Common myeloid progenitor, CD34-positive (primary cell): ENCODE measurements around the gene WDR59.
"Not testable (repeated sequence)": the region's sequence is repeated elsewhere in the genome, so short reads cannot be mapped to it uniquely, and the experiment has no call there.

Experiments used
- CTCF ChIA-PET: fragments of 350-600 bp; sonication (Branson Sonifier 250); formaldehyde crosslinking; loops from one replicate; lab custom pipeline; 2021; ENCODE audit warnings: antibody characterized with exemption; lab: Charles Lee
- POLR2A ChIA-PET: fragments of 350-600 bp; sonication (Branson Sonifier 250); formaldehyde crosslinking; loops from one replicate; lab custom pipeline; 2021; ENCODE audit warnings: antibody characterized with exemption; lab: Charles Lee
- DNase-seq, 3 donors: peaks; one replicate each; pipeline versions ENCODE4 v3.0.0 to v3.0.0-alpha.2; 2013
- H3K27ac ChIP-seq, 2 experiments: 1 replicate in 1 of 2; 2 replicates in 1 of 2; pipeline ENCODE4 v1.7.0; 2013; ENCODE audit warnings: inconsistent platforms in 2 of 2, low read length in 2 of 2, mild to moderate bottlenecking in 2 of 2, low read depth in 1 of 2, moderate library complexity in 1 of 2; ENCODE audit not compliant: severe bottlenecking in 2 of 2, insufficient read depth in 1 of 2, poor library complexity in 1 of 2
- H3K27me3 ChIP-seq, 5 experiments: replicated peaks in 2 of 5; 1 replicate in 3 of 5; 2 replicates in 2 of 5; pipeline versions ENCODE4 v1.6.1 to v1.7.0; 2013; ENCODE audit warnings: low read length in 4 of 5, mild to moderate bottlenecking in 2 of 5, moderate library complexity in 2 of 5, inconsistent platforms in 1 of 5; ENCODE audit not compliant: insufficient read depth in 5 of 5, control insufficient read depth in 4 of 5
- H3K36me3 ChIP-seq, 4 experiments: 1 replicate in 2 of 4; 2 replicates in 2 of 4; pipeline versions ENCODE4 v1.6.1 to v1.7.0; 2013; ENCODE audit warnings: low read length in 3 of 4, control low read depth in 1 of 4, mild to moderate bottlenecking in 1 of 4; ENCODE audit not compliant: control insufficient read depth in 4 of 4, insufficient read depth in 4 of 4
- H3K4me1 ChIP-seq, 4 experiments: 1 replicate in 3 of 4; 2 replicates in 1 of 4; pipeline versions ENCODE4 v1.6.1 to v1.7.1; 2013; ENCODE audit warnings: low read length in 3 of 4, mild to moderate bottlenecking in 3 of 4, control low read depth in 1 of 4, inconsistent platforms in 1 of 4, moderate library complexity in 1 of 4; ENCODE audit not compliant: control insufficient read depth in 4 of 4, insufficient read depth in 4 of 4; ENCODE audit errors: control extremely low read depth in 1 of 4
- H3K4me3 ChIP-seq, 7 experiments: 1 replicate in 4 of 7; 2 replicates in 3 of 7; pipeline versions ENCODE4 v1.5.1 to v1.7.0; 2013; ENCODE audit warnings: mild to moderate bottlenecking in 7 of 7, low read length in 6 of 7, moderate library complexity in 6 of 7, inconsistent platforms in 2 of 7, low read depth in 2 of 7, control low read depth in 1 of 7; ENCODE audit not compliant: insufficient read depth in 4 of 7, control insufficient read depth in 1 of 7; ENCODE audit errors: extremely low read depth in 1 of 7
- H3K9me3 ChIP-seq, 5 experiments: 1 replicate in 4 of 5; 2 replicates in 1 of 5; pipeline versions ENCODE4 v1.6.1 to v1.7.1; 2013; ENCODE audit warnings: low read length in 4 of 5, mild to moderate bottlenecking in 2 of 5, inconsistent platforms in 1 of 5, low read depth in 1 of 5, moderate library complexity in 1 of 5; ENCODE audit not compliant: control insufficient read depth in 4 of 5, insufficient read depth in 2 of 5; ENCODE audit errors: control extremely low read depth in 1 of 5
- WGBS: methylation state at CpG from one replicate; pipeline ENCODE4 v1.1.5; 2013; ENCODE audit not compliant: insufficient coverage; 5-methylcytosine and 5-hydroxymethylcytosine counted together

The WDR59 gene

GRCh38 chr16:74844041-74844980, 140.6 kb downstream of the WDR59 start:
- Histone ChIP-seq H3K36me3 (no peaks in the 10 kb centered on the region), H3K9me3 (no peaks in the 10 kb centered on the region), H3K27me3 (no peaks in the 10 kb centered on the region), H3K4me3 (no peak overlapping the region), H3K27ac (no peak overlapping the region), H3K4me1 (peaks cover 0 to 2% (median 0%) of the 10 kb centered on the region in 4 experiments)
- 89% methylated on average over 7 of the region's 20 CpGs for WGBS
- ChIA-PET POLR2A (no interaction called here), CTCF (interaction anchor here (1.0 kb wide), 1 partner anchor 18 kb away, joined by 4 read pairs; no protein-coding TSS in a partner anchor)
- no peak for DNase-seq

- H3K27me3 ChIP-seq, H3K4me1 ChIP-seq, H3K36me3 ChIP-seq, POLR2A ChIA-PET, H3K9me3 ChIP-seq, H3K27ac ChIP-seq, H3K4me3 ChIP-seq, DNase-seq: not testable (repeated sequence)
- 93% methylated on average over 10 of the region's 14 CpGs for WGBS
- CTCF ChIA-PET = interaction anchor here (1.0 kb wide), 1 partner anchor 19 kb away, joined by 4 read pairs; no protein-coding TSS in a partner anchor
Measured at GRCh38 chr16:74843381-74844035, 141.4 kb downstream of the WDR59 start.

GRCh38 chr16:74842413-74842812, 142.5 kb downstream of the WDR59 start:
- peak in 1 of 3 donors; percentile 40 for DNase-seq
- CTCF ChIA-PET = no interaction called here

GRCh38 chr16:74841904-74842303, 143.0 kb downstream of the WDR59 start:
- ChIA-PET CTCF (no interaction called here), POLR2A (no interaction called here)
- 100% methylated on average over 1 of the region's 3 CpGs for WGBS

More at GRCh38 chr16:74842413-74842812, 142.5 kb downstream of the WDR59 start:
- peaks cover 0 to 2% (median 0%) of the 10 kb centered on the region in 4 experiments for H3K4me1 ChIP-seq
- H3K27me3 ChIP-seq = no peaks in the 10 kb centered on the region
- H3K4me3 ChIP-seq = no peak overlapping the region
- POLR2A ChIA-PET = no interaction called here
- no peaks in the 10 kb centered on the region for H3K9me3 ChIP-seq
- WGBS = 46% methylated on average over 4 of the region's 6 CpGs
- H3K36me3 ChIP-seq = no peaks in the 10 kb centered on the region
- no peak overlapping the region for H3K27ac ChIP-seq

GRCh38 chr16:74841469-74841868, 143.5 kb downstream of the WDR59 start:
- Histone ChIP-seq H3K4me1 (peaks cover 0 to 2% (median 0%) of the 10 kb centered on the region in 4 experiments), H3K27ac (no peak overlapping the region), H3K9me3 (no peaks in the 10 kb centered on the region), H3K4me3 (no peak overlapping the region), H3K36me3 (no peaks in the 10 kb centered on the region), H3K27me3 (no peaks in the 10 kb centered on the region)
- 80% methylated on average over 1 of the region's 2 CpGs for WGBS
- ChIA-PET POLR2A (no interaction called here), CTCF (no interaction called here)
- no peak for DNase-seq

More at GRCh38 chr16:74841904-74842303, 143.0 kb downstream of the WDR59 start:
- no peaks in the 10 kb centered on the region for H3K36me3 ChIP-seq
- no peak overlapping the region for H3K27ac ChIP-seq
- H3K9me3 ChIP-seq = no peaks in the 10 kb centered on the region
- H3K4me3 ChIP-seq = no peak overlapping the region
- peaks cover 0 to 2% (median 0%) of the 10 kb centered on the region in 4 experiments for H3K4me1 ChIP-seq
- H3K27me3 ChIP-seq = no peaks in the 10 kb centered on the region
- DNase-seq = no peak

GRCh38 chr16:74837056-74837455, 147.9 kb downstream of the WDR59 start:
- no peak overlapping the region for H3K27ac ChIP-seq
- ChIA-PET POLR2A (no interaction called here), CTCF (interaction anchor here (1.6 kb wide), 1 partner anchor 25 kb away, joined by 5 read pairs; no protein-coding TSS in a partner anchor)
- no peaks in the 10 kb centered on the region for H3K4me1 ChIP-seq
- DNase-seq = no peak
- H3K4me3 ChIP-seq = no peak overlapping the region
- WGBS = 96% methylated on average over 4 of the region's 4 CpGs
- H3K27me3 ChIP-seq = no peaks in the 10 kb centered on the region
- no peaks in the 10 kb centered on the region for H3K36me3 ChIP-seq
- H3K9me3 ChIP-seq = no peaks in the 10 kb centered on the region
